Vagina (tissue), 2 donors: Measurements from ENCODE around the gene ACAA1. TPM values are rescaled to one million over a fixed set of nuclear protein-coding genes. Genes with fewer than 3 reads are reported as not detected.

Source experiments
- DNase-seq, 2 donors: peaks; one replicate each; pipeline ENCODE4 v3.0.0-alpha.2; 2017; ENCODE audit errors: extremely low spot score in 2 of 2
- H3K27ac ChIP-seq: fragments of 200-600 bp; sonication (generic); one replicate; pipeline ENCODE4 v1.5.1; 2019
- H3K27me3 ChIP-seq: fragments of 200-600 bp; sonication (generic); one replicate; pipeline ENCODE4 v1.5.1; 2019
- H3K36me3 ChIP-seq, 2 donors: fragments of 200-600 bp; sonication (generic); one replicate each; pipeline ENCODE4 v1.5.1; 2017 to 2019
- H3K4me1 ChIP-seq: fragments of 200-600 bp; sonication (generic); one replicate; pipeline ENCODE4 v1.5.1; 2019
- H3K4me3 ChIP-seq, 2 donors: fragments of 200-600 bp; sonication (generic); 1 replicate in 1 of 2; 2 replicates in 1 of 2; pipeline ENCODE4 v1.5.1; 2016 to 2019
- H3K9me3 ChIP-seq: fragments of 200-600 bp; sonication (generic); one replicate; pipeline ENCODE4 v1.5.1; 2019
- POLR2A ChIP-seq, 2 donors: fragments of 450-650 bp; IDR thresholded peaks; one replicate each; pipeline ENCODE4 v1.6.1; 2017; ENCODE audit warnings: antibody characterized with exemption in 2 of 2, mild to moderate bottlenecking in 2 of 2, moderate library complexity in 2 of 2
- POLR2AphosphoS5 ChIP-seq, 2 donors: sonication (generic); formaldehyde crosslinking; IDR thresholded peaks; one replicate each; pipeline ENCODE4 v1.9.0; 2017; ENCODE audit warnings: antibody characterized with exemption in 2 of 2, mild to moderate bottlenecking in 2 of 2, low read depth in 1 of 2; ENCODE audit not compliant: insufficient read depth in 1 of 2
- intact Hi-C: fragments of 100-400 bp; cut with DNase I; formaldehyde crosslinking; loops from one replicate; pipeline ENCODE4 v1.15.1; 2023
- total RNA-seq: library from RNA; depleted of rRNA; stranded (reverse); fragments of >200 nt; gene quantifications from one replicate; pipeline ENCODE4 v1.2.3, GENCODE V29; 2016
- TF ChIP-seq, protein P1 (sequence below), 3 experiments: fragments of 450-650 bp in 2 of 3; fragments of 200-600 bp in 1 of 3; sonication (generic) in 1 of 3; IDR thresholded peaks; one replicate each; pipeline ENCODE4 v1.5.1; 2017 to 2019; ENCODE audit warnings: antibody characterized with exemption in 3 of 3, mild to moderate bottlenecking in 2 of 3, moderate library complexity in 2 of 3

Gene ACAA1
- total RNA-seq, 1 donor from 2014 or later, result 53.0 TPM

DNA sequence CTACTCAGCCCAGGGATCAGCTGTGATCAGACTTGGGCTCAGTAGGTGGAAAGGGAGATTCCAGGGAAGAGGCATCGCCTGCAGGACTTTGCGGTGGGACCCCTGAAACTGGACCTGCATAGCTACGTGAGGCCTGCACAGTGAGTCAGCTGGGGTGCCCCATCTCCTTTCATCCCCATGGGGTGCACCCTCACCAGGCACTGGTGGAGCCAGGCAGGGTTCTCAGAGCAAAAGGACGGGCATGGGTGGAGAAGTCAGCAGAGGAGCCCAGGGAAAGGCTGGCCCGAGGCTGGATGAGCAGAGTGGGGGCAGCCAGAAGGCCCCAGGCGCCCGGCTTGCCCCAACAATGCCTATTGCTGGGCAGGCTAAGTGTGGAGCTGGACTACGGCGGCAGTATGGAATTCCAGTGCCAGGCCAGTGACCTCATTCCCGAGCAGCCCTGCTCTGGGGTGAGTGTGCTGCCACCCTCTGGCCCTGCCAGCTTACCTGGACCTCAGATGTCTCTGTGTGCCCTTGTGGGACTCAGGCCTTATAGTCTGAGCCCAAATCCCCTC lies 19.7 kb downstream of the ACAA1 start:
- no peak overlapping the region for H3K27ac ChIP-seq
- no peak overlapping the region for H3K4me3 ChIP-seq
- TF ChIP-seq POLR2A (IDR thresholded peaks at IDR 0.05), result no peak
- TF ChIP-seq POLR2AphosphoS5 (IDR thresholded peaks at IDR 0.05; ENCODE audit: insufficient read depth in 1 of 2, low read depth in 1 of 2), result no peak
- TF ChIP-seq, protein P1, sequence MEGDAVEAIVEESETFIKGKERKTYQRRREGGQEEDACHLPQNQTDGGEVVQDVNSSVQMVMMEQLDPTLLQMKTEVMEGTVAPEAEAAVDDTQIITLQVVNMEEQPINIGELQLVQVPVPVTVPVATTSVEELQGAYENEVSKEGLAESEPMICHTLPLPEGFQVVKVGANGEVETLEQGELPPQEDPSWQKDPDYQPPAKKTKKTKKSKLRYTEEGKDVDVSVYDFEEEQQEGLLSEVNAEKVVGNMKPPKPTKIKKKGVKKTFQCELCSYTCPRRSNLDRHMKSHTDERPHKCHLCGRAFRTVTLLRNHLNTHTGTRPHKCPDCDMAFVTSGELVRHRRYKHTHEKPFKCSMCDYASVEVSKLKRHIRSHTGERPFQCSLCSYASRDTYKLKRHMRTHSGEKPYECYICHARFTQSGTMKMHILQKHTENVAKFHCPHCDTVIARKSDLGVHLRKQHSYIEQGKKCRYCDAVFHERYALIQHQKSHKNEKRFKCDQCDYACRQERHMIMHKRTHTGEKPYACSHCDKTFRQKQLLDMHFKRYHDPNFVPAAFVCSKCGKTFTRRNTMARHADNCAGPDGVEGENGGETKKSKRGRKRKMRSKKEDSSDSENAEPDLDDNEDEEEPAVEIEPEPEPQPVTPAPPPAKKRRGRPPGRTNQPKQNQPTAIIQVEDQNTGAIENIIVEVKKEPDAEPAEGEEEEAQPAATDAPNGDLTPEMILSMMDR (IDR thresholded peaks at IDR 0.05), result no peak
- H3K4me1 ChIP-seq, result no peaks in the 10 kb centered on the region
- DNase-seq, result no peak
- H3K27me3 ChIP-seq, result no peaks in the 10 kb centered on the region
- intact Hi-C loops, result no loop called here
- H3K9me3 ChIP-seq, result no peaks in the 10 kb centered on the region
- H3K36me3 ChIP-seq, result peaks cover 0 to 18% of the 10 kb centered on the region in 2 donors

DNA sequence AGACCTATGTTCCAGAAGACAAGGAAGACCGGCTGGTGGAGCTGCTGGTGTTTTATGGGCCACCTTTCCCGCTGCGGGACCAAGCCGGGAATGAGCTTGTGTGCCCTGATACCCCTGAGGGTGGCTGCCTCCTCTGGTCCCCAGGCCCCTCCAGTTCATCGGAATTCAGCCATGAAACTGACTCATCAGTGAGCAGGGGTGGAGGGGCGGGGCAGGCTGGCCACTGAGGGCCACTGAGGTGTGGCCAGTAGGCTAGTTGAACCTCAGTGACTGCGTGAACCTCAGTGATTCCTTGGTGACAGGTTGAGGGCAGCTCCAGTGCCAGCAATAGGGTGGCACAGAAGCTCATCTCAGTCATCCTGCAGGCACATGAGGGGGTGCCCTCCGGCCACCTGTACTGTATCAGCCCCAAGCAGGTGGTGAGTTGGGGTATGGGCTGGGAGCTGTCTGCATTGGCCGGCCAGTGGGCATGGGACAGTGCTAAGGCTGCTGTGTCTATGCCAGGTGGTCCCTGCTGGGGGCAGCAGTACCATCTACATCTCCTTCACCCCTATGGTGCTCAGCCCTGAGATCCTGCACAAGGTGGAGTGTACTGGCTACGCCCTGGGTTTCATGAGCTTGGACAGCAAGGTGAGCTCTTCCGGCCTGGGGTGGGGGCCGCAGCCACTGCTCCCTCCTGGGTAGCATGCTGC lies 20.3 kb downstream of the ACAA1 start:
- Histone ChIP-seq H3K4me1 (no peaks in the 10 kb centered on the region), H3K36me3 (peaks cover 0 to 12% of the 10 kb centered on the region in 2 donors), H3K4me3 (no peak overlapping the region), H3K27me3 (no peaks in the 10 kb centered on the region), H3K9me3 (no peaks in the 10 kb centered on the region), H3K27ac (no peak overlapping the region)
- intact Hi-C loops, result no loop called here
- TF ChIP-seq, protein P1 (IDR thresholded peaks at IDR 0.05), result no peak
- no peak for TF ChIP-seq POLR2AphosphoS5 (IDR thresholded peaks at IDR 0.05; ENCODE audit: insufficient read depth in 1 of 2, low read depth in 1 of 2)
- no peak for TF ChIP-seq POLR2A (IDR thresholded peaks at IDR 0.05)
- DNase-seq, result no peak

DNA sequence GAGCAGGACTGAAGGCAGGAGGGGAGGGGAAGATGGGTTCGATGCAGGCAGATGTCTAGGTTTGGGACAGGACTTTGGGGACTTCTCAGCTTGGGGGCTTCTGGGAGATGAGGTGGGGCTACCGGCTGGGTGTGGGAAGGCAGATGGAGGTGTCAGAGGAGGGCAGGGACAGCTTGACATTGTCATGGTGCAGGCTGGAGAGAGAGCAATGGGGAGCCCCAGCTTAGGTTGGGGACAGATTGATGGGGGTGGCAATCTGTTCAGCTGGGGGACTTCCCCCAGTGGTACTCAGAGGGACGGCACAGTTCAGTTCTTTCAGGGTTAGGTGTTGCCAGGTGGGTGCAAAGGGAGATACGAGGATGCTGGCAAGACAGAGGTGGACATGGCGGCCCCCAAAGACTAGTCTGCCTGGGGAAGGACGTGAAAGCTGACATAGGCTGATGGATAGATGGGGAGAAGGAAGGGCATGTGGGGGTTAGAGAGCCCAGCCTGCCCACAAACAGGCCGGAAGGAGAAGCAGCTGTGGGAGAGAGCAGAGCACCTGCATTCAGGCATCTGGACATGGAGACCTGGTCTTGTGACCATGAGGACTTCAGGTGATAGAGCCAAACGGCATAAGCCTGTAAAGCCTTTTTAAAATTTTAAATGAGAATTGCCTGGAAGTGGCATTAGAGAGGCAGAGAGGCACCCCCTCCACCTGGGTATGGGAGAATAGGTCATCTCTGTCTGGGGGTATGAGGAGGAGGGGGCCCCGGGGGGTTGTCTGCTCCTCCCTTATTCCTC lies 21.1 kb downstream of the ACAA1 start:
- H3K4me1 ChIP-seq, result no peaks in the 10 kb centered on the region
- no peak for DNase-seq
- TF ChIP-seq POLR2A (IDR thresholded peaks at IDR 0.05) (no peak), POLR2AphosphoS5 (IDR thresholded peaks at IDR 0.05; ENCODE audit: insufficient read depth in 1 of 2, low read depth in 1 of 2) (no peak)
- TF ChIP-seq, protein P1 (IDR thresholded peaks at IDR 0.05), result no peak
- peaks cover 0 to 4% of the 10 kb centered on the region in 2 donors for H3K36me3 ChIP-seq
- H3K4me3 ChIP-seq, result no peak overlapping the region
- no peaks in the 10 kb centered on the region for H3K9me3 ChIP-seq
- no peaks in the 10 kb centered on the region for H3K27me3 ChIP-seq
- intact Hi-C loops, result no loop called here
- no peak overlapping the region for H3K27ac ChIP-seq

DNA sequence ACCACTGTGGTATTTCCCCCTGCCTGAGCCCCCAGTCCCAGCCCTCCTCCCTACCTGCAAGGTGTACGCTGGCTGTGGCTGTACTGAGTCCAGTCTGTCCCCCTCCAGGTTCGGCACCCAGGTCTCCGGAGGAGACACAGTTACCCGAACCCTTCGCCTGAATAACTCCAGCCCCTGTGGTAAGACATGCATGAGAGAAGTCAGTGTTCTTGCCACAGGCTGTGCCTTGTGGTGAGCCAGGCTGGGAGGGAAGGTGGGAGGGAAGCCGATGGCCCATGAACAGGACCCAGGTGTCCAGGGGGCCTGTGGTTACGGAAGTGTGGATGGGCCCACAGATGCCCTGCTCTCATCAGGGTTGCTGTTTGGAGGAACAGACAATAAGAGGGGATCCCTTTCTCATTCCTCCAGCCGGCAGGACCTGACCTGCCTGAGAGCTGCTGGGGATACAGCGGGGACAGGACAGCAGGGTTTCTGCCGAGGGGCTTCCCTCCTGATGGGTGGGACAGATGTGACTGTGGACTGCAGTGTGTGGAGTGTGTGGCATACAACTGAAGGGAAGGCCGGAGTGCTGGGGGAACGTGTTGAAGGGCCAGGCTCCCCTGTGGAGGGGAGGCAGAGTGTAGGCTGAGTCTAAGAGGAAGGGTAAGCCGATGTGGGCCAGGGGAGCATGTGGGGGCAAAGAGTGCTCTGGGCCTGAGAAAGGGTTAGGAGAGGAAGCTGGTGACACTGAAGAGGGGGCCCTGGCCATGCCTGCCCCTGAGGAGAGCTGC lies 21.9 kb downstream of the ACAA1 start:
- no peak for DNase-seq
- intact Hi-C loops, result no loop called here
- H3K4me3 ChIP-seq, result no peak overlapping the region
- no peaks in the 10 kb centered on the region for H3K4me1 ChIP-seq
- H3K36me3 ChIP-seq, result no peaks in the 10 kb centered on the region
- H3K27me3 ChIP-seq, result no peaks in the 10 kb centered on the region
- no peak overlapping the region for H3K27ac ChIP-seq
- TF ChIP-seq, protein P1 (IDR thresholded peaks at IDR 0.05), result no peak
- no peak for TF ChIP-seq POLR2AphosphoS5 (IDR thresholded peaks at IDR 0.05; ENCODE audit: insufficient read depth in 1 of 2, low read depth in 1 of 2)
- TF ChIP-seq POLR2A (IDR thresholded peaks at IDR 0.05), result no peak
- H3K9me3 ChIP-seq, result no peaks in the 10 kb centered on the region
